IMR-90 (cell line): ENCODE measurements around the gene AHCYL2. TPM values are rescaled to one million over a fixed set of nuclear protein-coding genes. Genes with fewer than 3 reads are reported as not detected.

Experiments
- ATAC-seq: fragments of 200-7000 bp; cut with Tn5 transposase; 2 replicates; pipeline ENCODE4 v1.9.1; 2020; ENCODE audit warnings: low read depth, mild to moderate bottlenecking, moderate library complexity
- BruUV-seq: library from RNA; stranded (reverse); fragments of 400-500 nt; replicated peaks from 2 replicates; lab custom pipeline; 2021; lab: Mats Ljungman, UMichigan
- CTCF ChIA-PET: fragments of 300-600 bp; formaldehyde crosslinking; extraction: SDS; loops from one replicate; lab custom pipeline; 2021; ENCODE audit warnings: antibody characterized with exemption; lab: Yijun Ruan, JAX
- POLR2A ChIA-PET: fragments of 300-600 bp; sonication (Branson Sonifier 250); formaldehyde crosslinking; loops from one replicate; lab custom pipeline; 2022; ENCODE audit warnings: antibody characterized with exemption; ENCODE audit not compliant: unreplicated experiment; lab: Charles Lee
- DNase-seq: peaks from one replicate; pipeline ENCODE4 v3.0.0; 2013
- H2AFZ ChIP-seq: replicated peaks from 2 replicates; pipeline ENCODE3; 2013; ENCODE audit warnings: low read length, mild to moderate bottlenecking; ENCODE audit not compliant: poor library complexity
- H2AK5ac ChIP-seq: 2 replicates; pipeline ENCODE4 v1.6.1; 2013; ENCODE audit warnings: low read depth, low read length, inconsistent platforms
- H2AK9ac ChIP-seq: replicated peaks from 2 replicates; pipeline ENCODE3; 2013; ENCODE audit warnings: mild to moderate bottlenecking, low read depth, low read length, moderate library complexity; ENCODE audit not compliant: poor library complexity
- H2BK120ac ChIP-seq: 2 replicates; pipeline ENCODE4 v1.6.1; 2013; ENCODE audit warnings: low read depth, low read length, inconsistent platforms
- H2BK15ac ChIP-seq: 3 replicates; pipeline ENCODE4 v1.6.1; 2013; ENCODE audit warnings: low read depth, low read length, inconsistent platforms
- H2BK20ac ChIP-seq: 2 replicates; pipeline ENCODE4 v1.6.1; 2013; ENCODE audit warnings: low read depth, mild to moderate bottlenecking, inconsistent platforms, low read length, moderate library complexity
- H2BK5ac ChIP-seq: 2 replicates; pipeline ENCODE4 v1.6.1; 2013; ENCODE audit warnings: mild to moderate bottlenecking, low read depth, low read length, inconsistent platforms; ENCODE audit not compliant: poor library complexity, severe bottlenecking
- H3K14ac ChIP-seq: replicated peaks from 2 replicates; pipeline ENCODE4 v1.6.1; 2013; ENCODE audit warnings: low read depth, low read length, inconsistent platforms
- H3K18ac ChIP-seq: 2 replicates; pipeline ENCODE4 v1.6.1; 2013; ENCODE audit warnings: low read depth, low read length, control low read depth
- H3K23ac ChIP-seq: 2 replicates; pipeline ENCODE4 v1.6.1; 2013; ENCODE audit warnings: low read depth, low read length, inconsistent platforms
- H3K27ac ChIP-seq: 2 replicates; pipeline ENCODE4 v1.5.1; 2013; ENCODE audit warnings: mild to moderate bottlenecking, control low read depth, low read length; ENCODE audit not compliant: insufficient read depth
- H3K27me3 ChIP-seq: 2 replicates; pipeline ENCODE4 v1.6.1; 2013; ENCODE audit warnings: low read length; ENCODE audit not compliant: control insufficient read depth, insufficient read depth
- H3K36me3 ChIP-seq: 2 replicates; pipeline ENCODE4 v1.6.1; 2013; ENCODE audit warnings: low read length, mixed read lengths; ENCODE audit not compliant: control insufficient read depth, insufficient read depth
- H3K4ac ChIP-seq: 2 replicates; pipeline ENCODE4 v1.6.1; 2013; ENCODE audit warnings: low read depth, low read length, inconsistent platforms
- H3K4me1 ChIP-seq: 2 replicates; pipeline ENCODE4 v1.6.1; 2013; ENCODE audit warnings: low read length, mixed read lengths; ENCODE audit not compliant: control insufficient read depth, insufficient read depth
- H3K4me2 ChIP-seq: 2 replicates; pipeline ENCODE4 v1.6.1; 2013; ENCODE audit warnings: low read depth, mild to moderate bottlenecking, control low read depth, low read length, moderate library complexity
- H3K4me3 ChIP-seq: 2 replicates; pipeline ENCODE4 v1.5.1; 2013; ENCODE audit warnings: low read depth, mild to moderate bottlenecking, control low read depth, low read length, moderate library complexity; ENCODE audit not compliant: insufficient read depth
- H3K56ac ChIP-seq: 2 replicates; pipeline ENCODE4 v1.6.1; 2013; ENCODE audit warnings: low read length, inconsistent platforms; ENCODE audit not compliant: insufficient read depth; ENCODE audit errors: extremely low read depth
- H3K79me1 ChIP-seq, 2 experiments: 2 replicates each; pipeline ENCODE4 v1.6.1; 2013; ENCODE audit warnings: low read length in 2 of 2, inconsistent platforms in 1 of 2, low read depth in 1 of 2
- H3K9ac ChIP-seq: 2 replicates; pipeline ENCODE4 v1.6.1; 2013; ENCODE audit warnings: low read depth, low read length, control low read depth
- H3K9me1 ChIP-seq: 2 replicates; pipeline ENCODE4 v1.6.1; 2013; ENCODE audit warnings: low read length, inconsistent platforms; ENCODE audit not compliant: insufficient read depth
- H3K9me3 ChIP-seq: 2 replicates; pipeline ENCODE4 v1.6.1; 2013; ENCODE audit warnings: low read length; ENCODE audit not compliant: control insufficient read depth, insufficient read depth
- H4K20me1 ChIP-seq: 2 replicates; pipeline ENCODE4 v1.6.1; 2013; ENCODE audit warnings: low read length, inconsistent platforms; ENCODE audit not compliant: insufficient read depth
- H4K5ac ChIP-seq: 2 replicates; pipeline ENCODE4 v1.6.1; 2013; ENCODE audit warnings: mild to moderate bottlenecking, low read depth, low read length, control low read depth
- H4K8ac ChIP-seq, 2 experiments: 2 replicates each; pipeline ENCODE4 v1.6.1; 2013; ENCODE audit warnings: low read depth in 2 of 2, low read length in 2 of 2, control low read depth in 1 of 2, inconsistent platforms in 1 of 2
- H4K91ac ChIP-seq: 2 replicates; pipeline ENCODE4 v1.6.1; 2013; ENCODE audit warnings: low read depth, low read length, inconsistent platforms; ENCODE audit not compliant: insufficient read depth
- BHLHE40 ChIP-seq: fragments of 150-350 bp; IDR thresholded peaks from 2 replicates; pipeline ENCODE4 v1.6.1; 2016; ENCODE audit warnings: mild to moderate bottlenecking, low read depth, low read length
- CEBPB ChIP-seq: IDR thresholded peaks from 2 replicates; pipeline ENCODE4 v1.6.1; 2012; ENCODE audit warnings: low read depth, low read length, improper control_type of control experiment
- CHD1 ChIP-seq: IDR thresholded peaks from 2 replicates; pipeline ENCODE4 v1.6.1; 2012; ENCODE audit warnings: low read depth, low read length, improper control_type of control experiment
- CTCF ChIP-seq: conservative IDR thresholded peaks from 2 replicates; pipeline ENCODE4 v1.5.1; 2012; ENCODE audit warnings: mild to moderate bottlenecking, low read depth, low read length, improper control_type of control experiment
- ELK1 ChIP-seq: fragments of 150-350 bp; IDR thresholded peaks from 2 replicates; pipeline ENCODE4 v1.6.1; 2016; ENCODE audit warnings: low read depth, mild to moderate bottlenecking, low read length, moderate library complexity, borderline replicate concordance
- FOS ChIP-seq: fragments of 150-350 bp; IDR thresholded peaks from 2 replicates; pipeline ENCODE4 v1.6.1; 2016; ENCODE audit warnings: low read depth, low read length
- MAFK ChIP-seq: IDR thresholded peaks from 2 replicates; pipeline ENCODE4 v1.6.1; 2012; ENCODE audit warnings: low read depth, low read length, improper control_type of control experiment
- MAZ ChIP-seq: IDR thresholded peaks from 2 replicates; pipeline ENCODE4 v1.6.1; 2012; ENCODE audit warnings: low read depth, mild to moderate bottlenecking, low read length, improper control_type of control experiment, moderate library complexity, borderline replicate concordance
- MXI1 ChIP-seq: IDR thresholded peaks from 2 replicates; pipeline ENCODE4 v1.6.1; 2012; ENCODE audit warnings: low read depth, mild to moderate bottlenecking, low read length, moderate library complexity, borderline replicate concordance
- NFE2L2 ChIP-seq: fragments of 150-350 bp; IDR thresholded peaks from 2 replicates; pipeline ENCODE4 v1.6.1; 2016; ENCODE audit warnings: low read depth, mild to moderate bottlenecking, low read length
- POLR2A ChIP-seq: IDR thresholded peaks from 2 replicates; pipeline ENCODE4 v1.6.1; 2012; ENCODE audit warnings: mild to moderate bottlenecking, low read depth, low read length
- RCOR1 ChIP-seq: IDR thresholded peaks from 2 replicates; pipeline ENCODE4 v1.6.1; 2012; ENCODE audit warnings: mild to moderate bottlenecking, low read length, improper control_type of control experiment; ENCODE audit not compliant: insufficient replicate concordance
- SMC3 ChIP-seq: fragments of 150-350 bp; IDR thresholded peaks from 2 replicates; pipeline ENCODE4 v1.6.1; 2016; ENCODE audit warnings: low read depth, mild to moderate bottlenecking, antibody characterized with exemption, low read length, moderate library complexity
- WGBS, 2 experiments: methylation state at CpG; one replicate each; pipeline versions ENCODE4 v1.1.5 to v1.1.7; 2013; ENCODE audit warnings: missing lambda C conversion rate in 2 of 2; ENCODE audit not compliant: insufficient read length in 1 of 2; ENCODE audit errors: extremely low coverage in 2 of 2; 5-methylcytosine and 5-hydroxymethylcytosine counted together
- dilution Hi-C: fragments of 300-500 bp; cut with HindIII; formaldehyde crosslinking; loops from one replicate; pipeline ENCODE4 v1.14.3; 2018; ENCODE audit warnings: low sequenced_read_pairs; ENCODE audit not compliant: unreplicated experiment
- in situ Hi-C: fragments of 300-500 bp; cut with MboI; formaldehyde crosslinking; loops from 3 replicates; pipeline ENCODE4 v1.14.3; 2019; ENCODE audit warnings: low sequenced_read_pairs, inconsistent platforms, mixed read lengths
- intact Hi-C: fragments of 100-400 bp; cut with micrococcal nuclease; formaldehyde crosslinking; loops from 2 replicates; pipeline ENCODE4 v1.10.0; 2022
- polyA plus RNA-seq, 3 experiments: library from polyadenylated mRNA; depleted of rRNA; stranded (reverse); fragments of >200 nt; gene quantifications; 2 replicates each; pipeline ENCODE4 v1.2.3, GENCODE V29; 2012; ENCODE audit warnings: low replicate concordance in 1 of 3
- total RNA-seq: library from RNA; depleted of rRNA; stranded (reverse); fragments of >200 nt; gene quantifications from 2 replicates; pipeline ENCODE4 v1.2.3, GENCODE V29; 2012

AHCYL2 gene
- total and polyA plus RNA-seq, 2 of the 4 experiments (the other 2 are of a cell fraction): 5.7 to 7.6 TPM

- no peak for TF ChIP-seq CHD1
- TF ChIP-seq CTCF: no peak
- no peak for TF ChIP-seq MAZ
- TF ChIP-seq BHLHE40: no peak
- no peak for TF ChIP-seq NFE2L2
- TF ChIP-seq MAFK: no peak
- no peak for TF ChIP-seq RCOR1
- no peak for TF ChIP-seq MXI1
- TF ChIP-seq SMC3: no peak
- no peak for TF ChIP-seq FOS
- no peak for TF ChIP-seq CEBPB
- TF ChIP-seq POLR2A: no peak
- TF ChIP-seq ELK1: no peak
- no TSS peak for BruUV-seq
Measured at GRCh38 chr7:129417073-129417472, 192.2 kb downstream of the AHCYL2 start.

More at GRCh38 chr7:129417073-129417472, 192.2 kb downstream of the AHCYL2 start:
- dilution Hi-C loops (no loop called here), intact Hi-C loops (no loop called here), in situ Hi-C loops (no loop called here)
- no peak overlapping the region for H3K9ac ChIP-seq
- no peak overlapping the region for H2AK9ac ChIP-seq
- ChIA-PET CTCF (interaction anchor here (0.9 kb wide), 1 partner anchor 22 kb away, joined by 3 read pairs; no protein-coding TSS in a partner anchor), POLR2A (no interaction called here)
- no peak overlapping the region for H3K23ac ChIP-seq
- peak; percentile 49; the same call in 1 of the 2 replicates for ATAC-seq
- H2BK5ac ChIP-seq: no peak overlapping the region
- no peak overlapping the region for H4K8ac ChIP-seq
- no peak overlapping the region for H3K4ac ChIP-seq
- no peaks in the 10 kb centered on the region for H4K20me1 ChIP-seq
- H3K56ac ChIP-seq: no peak overlapping the region
- DNase-seq: no peak
- H4K5ac ChIP-seq: no peak overlapping the region
- H3K4me3 ChIP-seq: no peak overlapping the region
- H2BK15ac ChIP-seq: no peak overlapping the region
- H3K18ac ChIP-seq: no peak overlapping the region
- H3K4me2 ChIP-seq: no peak overlapping the region
- H2BK120ac ChIP-seq: no peak overlapping the region
- H3K9me1 ChIP-seq: no peaks in the 10 kb centered on the region
- WGBS, 2 experiments: 60% methylated on average over 1 of the region's 5 CpGs; no CpG with 5 or more reads in 1 of the 2 experiments
- no peaks in the 10 kb centered on the region for H3K27me3 ChIP-seq
- no peak overlapping the region for H2BK20ac ChIP-seq
- H3K36me3 ChIP-seq: 0 out of 2 replicates have a peak, but pooled peaks cover 2% of the 10 kb centered on the region
- H3K9me3 ChIP-seq: peaks cover 2% of the 10 kb centered on the region; the same call in 1 of the 2 replicates
- H3K27ac ChIP-seq: no peak overlapping the region
- no peaks in the 10 kb centered on the region for H3K4me1 ChIP-seq
- no peak overlapping the region for H2AFZ ChIP-seq
- H2AK5ac ChIP-seq: no peak overlapping the region
- H4K91ac ChIP-seq: no peak overlapping the region
- H3K14ac ChIP-seq: no peak overlapping the region
- H3K79me1 ChIP-seq: no peaks in the 10 kb centered on the region
